Stomach (tissue), 9 donors: ENCODE data around the gene XAB2. TPM values are rescaled to one million over a fixed set of nuclear protein-coding genes. Genes with fewer than 3 reads are reported as not detected.

Experiments
- DNase-seq, 2 donors: peaks; one replicate each; pipeline versions ENCODE4 v3.0.0 to v3.0.0-alpha.2; 2013 to 2019
- H3K27ac ChIP-seq, 5 donors: fragments of 200-600 bp in 4 of 5; sonication (generic) in 4 of 5; one replicate each; pipeline ENCODE4 v1.5.1; 2013 to 2019; ENCODE audit warnings: mild to moderate bottlenecking in 1 of 5, moderate library complexity in 1 of 5
- H3K27me3 ChIP-seq, 3 donors: fragments of 200-600 bp; sonication (generic); one replicate each; pipeline ENCODE4 v1.5.1; 2017 to 2019; ENCODE audit warnings: mixed run types in 1 of 3
- H3K36me3 ChIP-seq, 4 donors: fragments of 200-600 bp; sonication (generic); 1 replicate in 3 of 4; 2 replicates in 1 of 4; pipeline ENCODE4 v1.5.1; 2016 to 2019
- H3K4me1 ChIP-seq, 4 donors: fragments of 200-600 bp; sonication (generic); one replicate each; pipeline ENCODE4 v1.5.1; 2016 to 2019
- H3K4me3 ChIP-seq, 4 donors: fragments of 200-600 bp; sonication (generic) in 3 of 4; one replicate each; pipeline ENCODE4 v1.5.1; 2016 to 2019; ENCODE audit warnings: mild to moderate bottlenecking in 1 of 4
- H3K9me3 ChIP-seq, 4 donors: fragments of 200-600 bp; sonication (generic); one replicate each; pipeline ENCODE4 v1.5.1; 2016 to 2019
- CTCF ChIP-seq, 7 experiments: fragments of 450-650 bp in 4 of 7; fragments of 200-600 bp in 3 of 7; sonication (generic) in 3 of 7; IDR thresholded peaks; one replicate each; pipeline ENCODE4 v1.5.1; 2016 to 2019; ENCODE audit warnings: antibody characterized with exemption in 7 of 7, control low read depth in 2 of 7, mild to moderate bottlenecking in 1 of 7
- EP300 ChIP-seq: sonication (generic); formaldehyde crosslinking; IDR thresholded peaks from one replicate; pipeline ENCODE4 v1.6.1; 2017; ENCODE audit warnings: antibody characterized with exemption
- POLR2A ChIP-seq, 4 donors: fragments of 450-650 bp; IDR thresholded peaks; one replicate each; pipeline ENCODE4 v1.6.1; 2016; ENCODE audit warnings: antibody characterized with exemption in 4 of 4, control low read depth in 2 of 4, mild to moderate bottlenecking in 1 of 4, moderate library complexity in 1 of 4
- POLR2AphosphoS5 ChIP-seq, 3 donors: sonication (generic); formaldehyde crosslinking; IDR thresholded peaks; one replicate each; pipeline ENCODE4 v1.6.1; 2016; ENCODE audit warnings: antibody characterized with exemption in 3 of 3
- WGBS, 5 donors: extraction: QIAGEN DNeasy Blood & Tissue Kit in 3 of 5; methylation state at CpG; one replicate each; pipeline versions ENCODE4 v1.1.5 to v1.1.7; 2013 to 2018; 5-methylcytosine and 5-hydroxymethylcytosine counted together
- intact Hi-C: fragments of 100-400 bp; cut with DNase I; formaldehyde crosslinking; loops from one replicate; pipeline ENCODE4 v1.15.1; 2023; ENCODE audit warnings: low total_unique reads
- polyA plus RNA-seq, 3 donors: library from polyadenylated mRNA; stranded (reverse); fragments of 200-250 nt; gene quantifications; one replicate each; pipeline ENCODE4 v1.2.3, GENCODE V29; 2013
- small RNA-seq, 4 donors: library from RNA; depleted of rRNA; stranded (forward); fragments of <200 nt; gene quantifications; one replicate each; pipeline ENCODE3, GENCODE V24; 2016
- total RNA-seq, 5 donors: library from RNA; depleted of rRNA; stranded (reverse); fragments of >200 nt; gene quantifications; one replicate each; pipeline versions ENCODE4 v1.1.0 to v1.2.3, GENCODE V29; 2014 to 2016
- donor health status: healthy with polysubstance abuse.
- donor health status: Bipolar disorder and iron deficiency.
- donor health status: healthy.

The XAB2 gene
- total and polyA plus RNA-seq, 8 donors, result 24.6 to 106 (median 48.4) TPM

GRCh38 chr19:7570761-7571160, 58.6 kb downstream of the XAB2 start:
- Histone ChIP-seq H3K36me3 (no peaks in the 10 kb centered on the region), H3K9me3 (no peaks in the 10 kb centered on the region), H3K4me3 (no peak overlapping the region), H3K4me1 (peaks cover 0 to 9% (median 0%) of the 10 kb centered on the region in 4 donors), H3K27ac (no peak overlapping the region), H3K27me3 (no peaks in the 10 kb centered on the region)
- 68 to 80% (median 70%) methylated on average over 5 of the region's 5 CpGs for WGBS, 5 donors
- TF ChIP-seq POLR2AphosphoS5 (IDR thresholded peaks at IDR 0.05), result no peak
- no peak for TF ChIP-seq EP300
- TF ChIP-seq CTCF (IDR thresholded peaks at IDR 0.05), result no peak
- TF ChIP-seq POLR2A (IDR thresholded peaks at IDR 0.05), result no peak
- no peak for DNase-seq
- intact Hi-C loops, result loop anchor here (10.0 kb wide), 1 partner anchor 114 kb away; the partner anchor contains the start of gene TRAPPC5

Small RNA genes lying within 50 kb of the gene (small RNA-seq; reads per million reads assigned to genes)
- 0 reads per million in 4 donors for gene MIR6792

Other genes starting within 250 kb of the XAB2 start
- gene PEX11G, start 140.5 kb downstream of the XAB2 start, total RNA-seq, result 1 to 10 TPM in 2 of 5 donors, not detected in 3; 3.9 to 5.2 TPM
- gene PEX11G, start 140.5 kb downstream of the XAB2 start, polyA plus RNA-seq, result 1 to 10 TPM; 5.5 to 8.8 (median 5.8) TPM
- gene ZNF358, start 113.4 kb downstream of the XAB2 start, total RNA-seq, result 100 to 1,000 TPM in 1 of 5 donors, 10 to 100 TPM in 3, 1 to 10 TPM in 1; 6.2 to 304 (median 84.0) TPM
- gene ZNF358, start 113.4 kb downstream of the XAB2 start, polyA plus RNA-seq, result 10 to 100 TPM; 68.0 to 75.8 (median 72.4) TPM
- gene MCOLN1, start 106.9 kb downstream of the XAB2 start, total RNA-seq, result 10 to 100 TPM in 3 of 5 donors, 1 to 10 TPM in 2; 5.1 to 56.6 (median 18.3) TPM
- 10 to 100 TPM; 13.3 to 25.5 (median 19.2) TPM for gene MCOLN1, start 106.9 kb downstream of the XAB2 start, polyA plus RNA-seq
- gene PNPLA6, start 93.8 kb downstream of the XAB2 start, total RNA-seq, result 100 to 1,000 TPM in 2 of 5 donors, 10 to 100 TPM in 3; 15.2 to 357 (median 70.1) TPM
- gene PNPLA6, start 93.8 kb downstream of the XAB2 start, polyA plus RNA-seq, result 10 to 100 TPM; 31.3 to 38.4 (median 38.0) TPM
- gene CAMSAP3, start 33.7 kb downstream of the XAB2 start, total RNA-seq, result 100 to 1,000 TPM in 1 of 5 donors, 10 to 100 TPM in 3, 1 to 10 TPM in 1; 5.5 to 232 (median 43.8) TPM
- 10 to 100 TPM; 17.0 to 21.5 (median 21.1) TPM for gene CAMSAP3, start 33.7 kb downstream of the XAB2 start, polyA plus RNA-seq
- gene PET100, start 248 bp upstream of the XAB2 start, total RNA-seq, result 10 to 100 TPM in 3 of 5 donors, 1 to 10 TPM in 1, under 1 TPM in 1; 0.89 to 33.2 (median 10.1) TPM
- 100 to 1,000 TPM; 115 to 197 (median 188) TPM for gene PET100, start 248 bp upstream of the XAB2 start, polyA plus RNA-seq
- 1 to 10 TPM in 1 of 5 donors, not detected in 4; 2.7 TPM for gene PCP2, start 4.2 kb upstream of the XAB2 start, total RNA-seq
- 1 to 10 TPM; 3.7 to 9.3 (median 4.3) TPM for gene PCP2, start 4.2 kb upstream of the XAB2 start, polyA plus RNA-seq
- 100 to 1,000 TPM in 4 of 5 donors, 10 to 100 TPM in 1; 46.6 to 734 (median 167) TPM for gene STXBP2, start 7.6 kb upstream of the XAB2 start, total RNA-seq
- gene STXBP2, start 7.6 kb upstream of the XAB2 start, polyA plus RNA-seq, result 100 to 1,000 TPM in 2 of 3 donors, 10 to 100 TPM in 1; 90.1 to 145 (median 130) TPM
- gene RETN, start 39.5 kb upstream of the XAB2 start, total RNA-seq, result 1 to 10 TPM in 1 of 5 donors, not detected in 4; 9.6 TPM
- 10 to 100 TPM in 1 of 3 donors, 1 to 10 TPM in 1, not detected in 1; 6.2 to 41.4 TPM for gene RETN, start 39.5 kb upstream of the XAB2 start, polyA plus RNA-seq
- gene MCEMP1, start 47.5 kb upstream of the XAB2 start, total RNA-seq, result 1 to 10 TPM in 1 of 5 donors, under 1 TPM in 2, not detected in 2; 0.37 to 7.0 (median 0.43) TPM
- gene MCEMP1, start 47.5 kb upstream of the XAB2 start, polyA plus RNA-seq, result 1 to 10 TPM in 2 of 3 donors, under 1 TPM in 1; 0.65 to 9.1 (median 1.2) TPM
- gene TRAPPC5, start 51.3 kb upstream of the XAB2 start, total RNA-seq, result 10 to 100 TPM in 3 of 5 donors, 1 to 10 TPM in 2; 4.5 to 20.6 (median 15.1) TPM
- gene TRAPPC5, start 51.3 kb upstream of the XAB2 start, polyA plus RNA-seq, result 100 to 1,000 TPM; 108 to 203 (median 134) TPM
- gene FCER2, start 72.6 kb upstream of the XAB2 start, total RNA-seq, result 1 to 10 TPM in 1 of 5 donors, not detected in 4; 1.5 TPM
- under 1 TPM in 1 of 3 donors, not detected in 2; 0.48 TPM for gene FCER2, start 72.6 kb upstream of the XAB2 start, polyA plus RNA-seq
- gene CLEC4G, start 102.6 kb upstream of the XAB2 start, total RNA-seq, result 1 to 10 TPM in 1 of 5 donors, under 1 TPM in 1, not detected in 3; 0.37 to 1.0 TPM
- 1 to 10 TPM in 1 of 3 donors, under 1 TPM in 1, not detected in 1; 0.25 to 1.2 TPM for gene CLEC4G, start 102.6 kb upstream of the XAB2 start, polyA plus RNA-seq
- 10 to 100 TPM in 2 of 5 donors, 1 to 10 TPM in 3; 1.8 to 51.9 (median 7.1) TPM for gene CD209, start 118.0 kb upstream of the XAB2 start, total RNA-seq
- 1 to 10 TPM in 2 of 3 donors, under 1 TPM in 1; 0.38 to 3.4 (median 2.0) TPM for gene CD209, start 118.0 kb upstream of the XAB2 start, polyA plus RNA-seq
- gene CLEC4M, start 133.7 kb upstream of the XAB2 start, total RNA-seq, result 1 to 10 TPM in 1 of 5 donors, not detected in 4; 1.8 TPM
- gene CLEC4M, start 133.7 kb upstream of the XAB2 start, polyA plus RNA-seq, result not detected
- gene EVI5L, start 200.7 kb upstream of the XAB2 start, total RNA-seq, result 10 to 100 TPM in 2 of 5 donors, 1 to 10 TPM in 3; 4.9 to 31.6 (median 9.3) TPM
- 1 to 10 TPM; 5.1 to 8.2 (median 7.8) TPM for gene EVI5L, start 200.7 kb upstream of the XAB2 start, polyA plus RNA-seq
- gene PRR36, start 244.8 kb upstream of the XAB2 start, total RNA-seq, result under 1 TPM in 1 of 5 donors, not detected in 4; 0.18 TPM
- under 1 TPM; 0.45 to 0.61 (median 0.50) TPM for gene PRR36, start 244.8 kb upstream of the XAB2 start, polyA plus RNA-seq